ENCODE results near the gene GPR146.

- TF ChIP-seq PATZ1 (CRISPR knock-in tag; IDR thresholded peaks at IDR 0.05; ENCODE audit: borderline replicate concordance) = no peak
- no peak for TF ChIP-seq CREB5 (CRISPR knock-in tag; IDR thresholded peaks at IDR 0.05; ENCODE audit: low read depth)
- no peak for TF ChIP-seq TOX (CRISPR knock-in tag; IDR thresholded peaks at IDR 0.05; ENCODE audit: borderline replicate concordance)
- no peak for TF ChIP-seq ZNF8 (CRISPR knock-in tag; IDR thresholded peaks at IDR 0.05)
- no peak for TF ChIP-seq OSR1 (CRISPR knock-in tag; IDR thresholded peaks at IDR 0.05)
- no peak for TF ChIP-seq TCF4 (CRISPR knock-in tag; IDR thresholded peaks at IDR 0.05; ENCODE audit: borderline replicate concordance)
Measured at GRCh38 chr7:1104516-1105179, 60.3 kb downstream of the GPR146 start.
